GM04504 (cell line): ENCODE results near the gene EPHB1.
A peak's percentile ranks its signal among the peaks of the same experiment; 100 is the strongest.
"Not testable (repeated sequence)": the region's sequence is repeated elsewhere in the genome, so short reads cannot be mapped to it uniquely, and the experiment has no call there.

Source experiments
- DNase-seq: peaks from one replicate; pipeline ENCODE4 v3.0.0-alpha.2; 2012; ENCODE audit warnings: low read depth

EPHB1 gene

DNA sequence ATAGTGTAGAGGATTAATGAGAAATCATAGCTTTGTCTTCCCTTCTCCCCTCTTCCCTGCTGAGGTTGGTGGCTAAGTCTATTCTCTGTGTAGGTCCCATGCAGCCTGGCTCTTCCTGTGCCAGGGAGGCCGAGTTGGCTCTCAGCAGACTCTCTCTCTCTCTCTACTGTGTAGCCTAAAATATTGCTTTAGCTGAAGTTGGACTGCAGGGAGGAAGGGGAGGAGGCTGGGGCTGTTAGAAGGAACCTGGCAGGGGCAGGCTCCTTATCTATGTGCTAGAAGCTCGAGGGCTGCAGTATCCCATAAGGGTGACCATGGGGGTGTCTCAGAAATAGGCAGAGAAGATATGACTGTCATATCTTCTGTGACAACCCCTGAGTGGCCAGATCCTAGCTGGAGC is 160.8 kb downstream of the EPHB1 start:
- no peak for DNase-seq

DNA sequence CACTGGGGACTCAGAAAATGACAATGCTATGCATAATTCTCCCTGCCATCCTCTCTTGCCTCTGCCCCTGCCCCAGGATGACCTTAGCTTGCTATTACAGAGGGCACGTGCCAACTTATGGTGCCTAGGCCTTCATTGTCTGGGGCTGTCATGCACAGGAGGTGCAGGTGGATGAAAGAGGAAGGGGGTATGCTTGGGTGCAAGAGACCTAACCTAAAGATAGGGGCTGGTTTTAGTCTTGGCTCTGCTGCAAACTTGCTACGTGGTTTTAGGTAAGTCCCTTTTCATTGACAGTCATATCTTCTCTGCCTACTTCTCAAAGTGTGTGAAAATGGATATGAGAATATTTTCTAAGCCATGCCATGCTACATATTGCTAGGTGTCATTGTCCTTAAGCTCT is 161.3 kb downstream of the EPHB1 start:
- no peak for DNase-seq

DNA sequence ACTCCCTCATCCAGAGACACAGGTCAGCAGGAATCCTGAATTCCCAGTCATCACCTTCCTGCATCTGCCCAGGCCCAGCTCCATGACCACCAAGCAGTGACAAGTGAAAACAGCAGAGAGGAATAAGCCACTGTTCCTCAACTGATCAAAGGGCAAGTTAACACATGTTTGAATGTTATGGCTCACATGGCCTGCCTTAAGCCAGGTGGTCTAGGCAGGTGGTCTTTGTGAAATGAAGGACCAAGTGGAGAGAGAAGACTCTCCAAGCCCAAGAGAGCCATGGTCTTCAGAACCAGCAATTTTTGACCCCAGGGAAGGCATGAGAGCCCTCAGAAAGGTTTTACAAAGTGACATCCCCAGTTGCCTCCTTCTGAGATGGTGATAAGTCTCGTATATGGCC is 161.8 kb downstream of the EPHB1 start:
- no peak for DNase-seq

DNA sequence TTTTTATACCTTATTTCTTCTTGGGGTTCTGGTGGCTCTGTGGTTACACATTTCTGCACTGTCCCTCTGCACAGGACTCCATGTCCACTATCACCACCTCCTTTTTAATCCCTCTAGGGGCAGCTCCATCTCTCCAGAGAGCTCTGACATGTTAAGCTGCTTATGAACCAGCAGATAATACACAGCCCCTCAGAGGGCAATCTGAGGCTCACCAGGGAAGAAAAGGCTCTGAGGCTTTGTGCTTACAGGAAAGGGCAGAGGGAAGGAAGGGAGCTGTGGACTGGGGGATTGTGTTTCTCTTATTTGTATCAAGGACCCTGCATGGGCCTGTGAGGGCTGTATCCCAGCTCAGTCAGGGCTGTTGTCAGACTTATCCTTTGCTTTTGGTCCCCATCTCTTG is 164.5 kb downstream of the EPHB1 start:
- DNase-seq, result no peak

DNA sequence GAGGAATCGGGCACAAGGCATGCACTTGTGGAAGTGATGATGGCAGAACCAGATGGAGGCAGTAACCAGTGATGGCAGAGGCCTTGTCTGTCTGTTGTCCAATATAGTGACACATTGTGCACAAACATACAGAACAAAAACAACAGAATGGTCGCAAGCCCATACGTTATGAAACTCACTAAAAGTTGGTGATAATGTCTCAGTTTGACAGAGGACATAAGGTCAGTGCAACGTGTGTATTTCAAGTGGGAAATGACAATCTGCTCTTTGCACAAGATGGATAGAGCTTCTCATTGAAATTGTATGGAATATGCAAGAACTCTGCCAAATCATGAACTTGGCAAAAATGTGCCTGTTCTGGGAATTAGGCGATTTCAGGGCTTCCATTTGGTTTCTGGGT is 169.2 kb downstream of the EPHB1 start:
- no peak for DNase-seq

DNA sequence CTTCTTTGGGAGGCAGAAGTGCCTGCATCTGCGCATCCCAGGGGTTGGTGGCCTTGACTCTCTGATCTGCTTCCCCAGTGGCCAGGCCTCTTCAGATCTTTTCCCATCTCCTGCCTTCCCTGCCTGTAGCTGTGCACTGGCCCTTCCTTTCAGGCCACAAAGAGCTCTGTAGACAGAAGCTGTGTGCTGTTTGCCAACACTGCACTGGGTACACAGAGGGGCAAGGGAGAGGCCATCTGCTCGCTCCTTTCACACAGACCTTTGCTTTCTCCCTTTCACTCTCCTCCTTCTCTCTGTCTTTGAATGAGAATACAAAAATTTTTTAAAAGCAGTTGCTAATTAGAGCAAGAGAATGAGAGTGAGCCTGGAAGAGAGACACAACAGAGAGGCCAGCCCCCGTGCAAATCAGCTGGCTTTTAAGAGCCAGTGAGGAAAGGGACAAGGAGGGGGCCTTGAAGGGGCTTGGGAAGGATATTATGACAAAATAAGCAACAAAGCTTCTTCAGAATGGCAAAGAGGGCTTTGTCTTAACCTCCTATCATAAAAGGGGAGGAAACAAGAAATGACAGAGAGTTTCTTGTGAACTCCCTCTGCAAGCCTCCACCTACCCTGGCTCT is 170.9 kb downstream of the EPHB1 start:
- no peak for DNase-seq

DNA sequence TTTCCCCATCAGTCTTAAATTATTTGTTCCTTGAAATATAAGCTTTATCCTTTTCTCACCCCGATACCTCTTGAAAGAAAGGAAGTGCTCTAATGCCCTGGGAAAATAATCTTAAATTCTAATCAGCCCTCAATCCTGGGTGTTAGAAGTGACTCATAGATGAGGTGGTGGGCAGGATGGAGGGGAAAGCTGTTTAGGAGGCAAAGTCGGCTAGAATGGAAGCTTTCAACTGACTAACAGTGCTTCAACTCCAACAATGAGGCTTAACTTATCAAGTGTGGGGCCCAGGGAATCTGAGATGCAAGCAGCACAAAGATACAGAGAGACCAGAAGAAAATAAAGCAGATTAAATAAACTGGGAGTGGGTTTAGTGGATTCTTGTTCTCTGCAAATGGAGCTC is 175.8 kb downstream of the EPHB1 start:
- no peak for DNase-seq

DNA sequence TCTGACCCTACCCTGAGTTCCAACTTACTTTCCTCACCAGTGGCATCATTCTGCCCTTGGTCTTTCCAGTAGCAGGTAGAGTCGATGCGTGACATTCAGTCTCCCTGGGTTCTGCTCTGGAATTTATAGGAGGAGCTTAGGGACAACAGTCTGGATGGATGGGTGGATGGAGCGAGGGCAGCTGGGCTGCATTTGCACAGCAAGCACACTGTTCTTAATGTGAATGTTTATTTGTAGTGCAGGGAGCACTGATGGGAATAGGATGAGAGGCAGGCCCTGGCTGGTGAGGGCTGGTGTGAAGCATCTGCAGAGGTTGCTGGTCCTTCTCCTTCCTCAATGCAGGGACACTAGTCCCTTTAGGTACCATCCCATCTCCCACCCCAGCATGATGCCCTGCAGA is 176.2 kb downstream of the EPHB1 start:
- DNase-seq, result no peak

DNA sequence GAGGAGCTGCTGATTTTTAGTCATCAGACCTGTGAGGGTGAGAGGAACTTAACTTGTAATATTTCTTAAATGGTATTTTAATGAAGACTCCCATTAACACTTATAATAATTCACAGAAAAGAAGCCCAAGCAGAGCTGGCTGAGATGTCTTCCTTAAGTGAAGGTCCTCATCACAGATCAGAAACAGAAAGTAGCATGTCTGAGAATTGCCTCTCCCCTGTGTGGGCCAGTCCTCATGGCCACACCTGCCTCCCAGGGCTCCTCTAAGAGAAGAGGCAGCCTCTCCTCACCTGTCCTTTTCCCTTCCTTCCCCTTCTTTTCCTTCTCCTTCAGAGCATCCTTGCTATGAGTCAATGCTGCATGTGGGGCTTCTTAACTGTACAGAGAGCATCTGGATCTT is 176.8 kb downstream of the EPHB1 start:
- not testable (repeated sequence) for DNase-seq

DNA sequence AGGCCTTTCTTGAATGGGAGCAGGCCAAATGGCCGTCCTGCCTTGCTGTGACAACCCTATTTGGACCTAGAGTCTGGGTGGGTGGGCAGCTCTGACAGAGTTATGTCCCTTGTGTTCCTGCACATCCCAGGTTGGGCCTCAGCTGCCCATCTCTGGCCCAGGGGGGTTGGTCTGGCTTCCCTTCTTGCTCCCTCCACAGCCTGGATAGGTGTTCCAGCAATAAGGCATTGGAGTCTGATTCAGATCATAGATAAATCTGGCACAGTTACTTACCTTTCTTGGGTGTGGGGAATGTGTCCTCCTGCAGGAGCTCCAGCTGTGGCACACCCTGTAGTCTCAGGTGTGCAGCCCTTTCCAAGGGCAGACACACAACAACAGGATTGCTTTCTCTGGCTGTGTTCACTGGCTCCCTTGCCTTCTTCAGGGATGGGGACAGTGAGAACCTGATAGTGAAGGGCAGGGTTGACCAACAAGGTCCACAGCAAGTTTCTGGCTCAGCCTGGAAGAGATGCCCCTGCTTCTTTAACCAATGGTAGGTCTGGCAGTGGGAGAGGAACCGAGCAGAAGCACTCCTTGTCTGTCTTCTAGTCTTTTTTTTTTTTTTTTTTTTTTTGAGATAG is 177.9 kb downstream of the EPHB1 start:
- DNase-seq, result no peak

DNA sequence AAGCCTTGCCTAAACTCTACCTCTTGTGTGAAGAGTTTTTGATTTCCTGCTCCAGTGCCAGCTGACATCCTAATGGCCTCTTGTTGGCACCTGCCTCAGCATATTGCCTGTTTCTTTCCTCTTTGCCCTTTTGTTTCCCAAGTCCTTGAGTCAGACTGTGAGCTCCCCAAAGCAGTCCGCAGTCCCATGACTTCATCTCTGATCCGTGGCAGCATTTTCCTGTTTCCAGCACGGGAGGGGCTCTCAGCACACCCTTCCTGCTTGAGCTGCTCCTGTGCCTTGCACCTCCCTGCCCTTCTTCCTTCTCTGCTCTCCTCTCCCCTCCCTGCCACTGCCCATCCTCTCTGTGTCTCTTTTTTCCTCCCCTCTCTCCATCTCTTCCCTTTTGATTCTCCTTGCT is 179.6 kb downstream of the EPHB1 start:
- DNase-seq, result no peak

DNA sequence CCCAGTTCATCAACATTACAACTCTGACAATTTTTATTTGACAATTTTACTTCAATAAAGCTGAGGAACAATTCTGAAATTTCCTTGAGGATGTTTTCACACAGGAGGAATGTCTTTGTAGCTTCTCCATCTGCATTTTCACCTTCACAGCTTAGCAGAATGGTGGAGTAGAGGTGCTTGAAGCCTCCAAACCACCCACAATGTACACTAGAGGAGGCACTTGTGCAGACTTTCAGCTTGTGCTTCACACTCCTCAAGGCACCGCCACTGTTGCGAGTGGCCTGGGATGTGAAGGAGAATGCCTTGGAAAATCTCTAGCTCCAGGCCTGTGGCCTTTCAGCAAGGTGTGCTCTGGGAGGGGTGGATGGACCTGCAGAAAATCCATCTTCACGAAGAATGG is 181.9 kb downstream of the EPHB1 start:
- DNase-seq, result no peak

DNA sequence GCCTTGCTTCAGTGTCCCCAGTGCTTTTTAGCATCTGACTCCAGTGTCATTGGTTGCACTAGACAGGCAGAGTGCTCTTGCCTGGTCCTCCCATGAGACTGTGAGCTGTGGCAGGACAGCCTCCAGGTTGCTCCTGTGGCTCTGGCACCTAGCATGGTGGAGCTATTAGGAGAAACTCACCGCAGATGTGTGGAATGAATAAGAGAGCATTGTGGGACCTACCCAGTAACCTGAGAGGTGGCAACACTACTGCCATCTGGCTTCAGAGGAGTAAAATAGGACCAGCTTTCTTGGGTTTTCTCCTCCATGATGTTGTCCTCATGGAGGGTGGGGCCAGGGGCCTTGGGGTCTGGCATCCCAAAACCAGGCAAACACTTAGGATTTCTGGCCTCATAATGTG is 183.6 kb downstream of the EPHB1 start:
- no peak for DNase-seq

DNA sequence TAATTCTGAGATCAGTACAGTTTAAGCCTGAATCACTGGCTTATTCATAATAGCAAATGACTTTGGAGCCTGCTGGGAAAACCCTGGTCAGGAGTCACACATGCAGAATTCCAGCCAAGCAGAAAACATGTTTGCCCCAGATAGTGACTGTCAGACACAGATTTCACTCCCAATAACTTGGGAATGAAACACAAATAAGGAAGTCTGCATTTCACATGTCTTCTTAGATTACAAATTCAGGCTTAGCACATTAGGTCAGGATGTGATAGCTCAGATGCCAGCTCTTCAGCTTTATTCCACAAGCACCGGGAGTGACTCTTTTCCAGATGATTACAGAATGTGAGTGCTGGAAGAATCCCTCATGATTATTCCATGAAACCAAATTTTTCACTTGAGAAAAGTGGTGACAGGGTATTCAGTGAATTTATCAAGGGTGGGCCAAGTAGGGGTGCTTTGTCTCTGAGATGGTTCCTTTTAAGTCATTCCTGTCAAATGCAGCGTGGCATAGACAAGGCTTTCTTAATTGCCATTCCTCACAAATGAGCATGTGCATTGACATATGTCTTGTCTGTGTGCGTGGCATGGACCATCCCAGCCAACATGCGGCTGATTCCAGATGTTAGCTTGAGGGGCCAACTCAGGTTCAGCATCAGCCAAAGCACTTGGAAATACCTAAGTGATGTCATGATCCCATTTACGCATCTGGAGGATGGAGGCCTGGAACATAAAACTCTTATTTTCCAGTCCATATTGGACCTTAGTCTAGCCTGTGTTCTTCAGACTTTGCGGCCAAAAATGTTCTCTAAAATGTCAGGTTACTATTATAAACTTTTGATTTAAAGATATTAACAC is 191.0 kb downstream of the EPHB1 start:
- peak; percentile 18 for DNase-seq

DNA sequence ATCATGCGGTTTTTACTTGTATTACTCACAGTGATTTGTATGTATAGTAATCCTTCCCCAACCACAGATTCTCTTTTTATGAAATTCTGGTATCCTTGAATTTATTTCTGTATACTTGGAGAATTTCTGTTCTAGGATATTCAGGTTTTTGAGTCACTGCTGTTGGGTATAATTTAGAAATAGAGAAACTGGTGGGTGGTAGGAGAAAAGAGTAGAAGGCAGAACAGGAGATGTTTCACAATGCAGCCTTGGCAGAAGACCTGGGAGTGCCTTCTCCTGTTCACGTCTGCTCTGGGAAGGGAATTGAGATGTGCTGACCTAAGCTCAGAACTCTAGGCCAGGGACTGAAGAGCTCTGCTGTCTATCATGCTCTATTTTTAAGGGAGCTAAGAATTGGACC is 193.6 kb downstream of the EPHB1 start:
- no peak for DNase-seq

DNA sequence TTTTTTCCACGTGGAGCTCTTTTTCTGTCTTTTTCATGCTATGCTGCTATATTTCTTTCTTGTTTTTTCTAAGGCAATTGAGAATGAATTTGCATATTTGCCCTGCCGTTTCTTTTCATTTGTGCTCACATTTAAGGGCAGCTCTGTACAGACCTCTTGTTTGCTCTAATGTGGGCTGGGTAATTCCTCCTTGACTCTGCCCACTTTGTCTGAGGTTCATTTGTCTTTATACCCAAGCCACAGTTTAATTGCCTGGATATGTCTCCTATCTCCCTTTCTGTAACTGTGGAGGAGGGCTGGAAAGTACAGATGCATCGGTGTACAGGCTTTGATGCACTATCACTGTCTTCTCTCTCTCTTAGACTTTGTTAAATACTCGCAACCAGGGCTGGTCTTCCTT is 195.9 kb downstream of the EPHB1 start:
- DNase-seq, result no peak

DNA sequence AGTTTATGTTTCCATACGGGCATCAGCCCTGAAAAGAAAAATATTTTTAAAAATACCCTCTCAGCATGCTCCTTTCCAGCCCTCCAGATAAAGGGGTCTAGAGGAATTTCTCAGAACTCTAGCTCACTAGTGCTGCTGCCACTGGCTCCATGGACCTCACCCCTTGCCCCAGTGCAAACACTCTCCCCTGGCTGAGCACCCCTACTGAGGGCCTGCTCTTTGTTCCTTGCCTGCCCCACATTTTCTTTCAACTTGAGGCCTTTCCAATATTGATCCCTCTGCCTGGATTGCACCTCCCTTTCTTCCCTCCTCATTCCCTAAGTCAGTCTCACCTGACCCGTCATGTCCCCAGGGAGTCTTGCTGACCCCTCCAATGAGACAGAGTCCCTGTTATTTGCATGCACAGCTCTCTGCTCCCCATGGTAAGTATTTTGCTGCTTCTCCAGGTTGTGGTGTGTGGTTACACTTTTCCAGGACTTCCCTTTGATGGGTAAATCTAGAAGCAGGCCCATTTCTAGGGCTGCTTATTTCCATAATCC is 196.5 kb downstream of the EPHB1 start:
- DNase-seq, result no peak

DNA sequence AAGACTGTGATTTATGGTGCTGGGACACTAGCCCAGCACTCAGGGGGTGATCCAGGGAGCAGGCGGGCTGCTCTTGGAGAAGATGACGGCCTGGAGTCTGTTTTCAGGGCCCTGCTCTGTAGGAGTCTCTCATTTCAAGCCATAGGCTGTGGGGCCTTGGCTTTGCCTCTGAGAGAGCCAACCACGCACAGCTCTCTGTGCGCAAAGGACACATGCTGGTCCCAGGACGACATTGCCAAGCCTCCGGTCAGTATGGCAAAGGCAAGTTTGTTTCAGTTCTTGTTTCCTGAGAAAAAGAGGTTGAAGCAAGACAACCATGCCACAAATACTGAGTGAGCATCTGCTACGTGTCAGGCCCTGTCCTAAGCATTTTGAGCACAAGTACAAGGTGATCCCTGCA is 197.1 kb downstream of the EPHB1 start:
- no peak for DNase-seq

DNA sequence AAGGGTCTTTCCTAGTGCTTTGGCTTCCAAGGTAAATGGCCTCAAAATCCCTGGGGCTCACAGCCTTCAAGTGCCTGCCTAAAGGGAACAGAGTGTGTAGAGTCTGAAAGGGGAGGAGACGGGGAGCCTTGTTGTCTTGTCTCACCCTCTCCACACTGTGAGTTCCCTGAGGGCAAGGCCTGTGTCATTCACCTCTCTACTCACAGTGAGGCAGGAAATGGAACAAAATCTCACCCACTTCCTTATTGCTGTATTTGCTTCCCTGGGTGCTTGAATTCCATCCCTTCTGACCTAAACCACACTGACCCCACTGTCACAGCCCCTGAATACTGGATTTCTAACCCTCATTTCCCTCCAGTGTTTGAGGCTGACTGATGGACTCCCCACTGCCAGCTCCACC is 197.5 kb downstream of the EPHB1 start:
- DNase-seq, result no peak

DNA sequence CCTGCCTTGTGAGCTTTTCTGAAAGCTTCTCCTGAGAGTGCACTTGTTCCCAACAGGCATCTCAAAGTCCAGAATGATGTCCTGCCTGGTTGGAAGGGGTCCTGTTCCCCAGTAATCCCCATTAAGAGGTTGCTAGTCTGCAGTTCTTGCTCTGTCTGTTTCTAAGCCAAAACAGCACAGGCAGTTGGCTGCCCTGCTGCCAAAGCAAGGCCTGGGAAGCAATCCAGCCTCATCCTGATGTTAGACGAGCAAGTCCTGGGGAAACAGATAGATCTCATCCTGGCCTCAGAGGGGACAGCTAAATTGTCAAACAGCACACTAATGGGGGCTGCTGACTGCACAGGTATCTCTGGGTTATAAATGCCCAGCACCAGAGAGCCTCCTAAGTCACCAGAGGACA is 198.0 kb downstream of the EPHB1 start:
- no peak for DNase-seq

DNA sequence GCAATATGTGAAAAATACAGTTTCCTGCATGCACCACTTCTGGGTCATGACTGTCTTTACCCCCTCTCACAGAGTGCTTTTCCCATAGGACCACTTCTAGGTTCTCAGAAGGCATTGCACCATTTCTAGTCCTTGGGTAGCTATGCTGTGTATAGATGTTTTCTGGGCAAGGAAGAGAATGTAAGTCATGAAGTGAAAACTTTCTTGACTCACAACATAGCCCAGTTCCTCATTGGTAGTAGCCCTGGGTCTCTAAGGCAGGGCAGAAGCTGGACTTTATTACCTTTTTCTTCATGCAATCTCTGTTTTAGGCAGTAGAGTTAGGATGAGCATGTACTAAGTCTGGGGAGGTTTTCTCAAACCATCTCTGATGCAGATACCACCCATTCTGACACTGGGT is 203.1 kb downstream of the EPHB1 start:
- DNase-seq, result no peak

DNA sequence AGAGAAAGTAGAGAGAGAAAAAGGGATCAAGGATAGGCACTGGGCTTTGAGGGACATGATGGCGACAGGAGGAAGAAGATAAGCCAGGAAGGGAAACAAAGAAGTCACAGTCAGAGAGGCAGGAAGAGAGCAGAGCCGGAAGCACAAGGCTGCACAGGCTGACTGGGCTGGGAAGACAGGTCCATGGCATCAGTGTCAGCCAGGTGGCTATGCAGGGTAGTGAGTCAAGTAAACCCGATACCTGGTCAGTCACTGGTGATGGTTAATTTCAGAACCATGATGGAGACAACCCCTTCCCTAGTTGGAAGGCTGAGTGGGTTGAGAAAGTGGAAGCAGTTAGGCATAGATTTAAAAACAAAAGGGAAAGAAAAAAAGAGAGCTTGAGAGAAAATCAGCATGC is 203.8 kb downstream of the EPHB1 start:
- DNase-seq, result no peak

DNA sequence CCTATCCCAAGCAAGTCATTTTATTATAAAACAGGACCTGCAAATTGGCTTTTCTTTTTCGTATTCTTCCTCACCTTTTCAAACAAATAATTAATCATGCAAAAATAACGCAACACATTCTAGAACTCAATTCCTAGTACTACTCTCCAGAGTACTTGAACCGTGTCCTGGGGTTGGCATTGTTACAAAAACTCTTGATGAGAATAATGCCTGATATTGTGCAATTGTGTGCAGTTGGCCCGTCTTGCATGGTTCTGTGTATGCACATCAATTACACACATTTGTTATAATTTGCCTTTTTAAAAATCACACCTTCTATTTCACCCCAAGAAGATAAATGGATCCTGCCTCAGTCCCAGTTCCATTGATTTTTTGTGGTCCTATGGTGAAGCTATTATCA is 205.4 kb downstream of the EPHB1 start:
- DNase-seq, result no peak
